Prostate gland (tissue), 2 donors: ENCODE measurements around the gene PODN.

Experiments used
- CTCF ChIP-seq, 4 experiments: fragments of 200-600 bp in 2 of 4; fragments of 450-650 bp in 2 of 4; sonication (generic) in 2 of 4; IDR thresholded peaks; 1 replicate in 3 of 4; 2 replicates in 1 of 4; pipeline ENCODE4 v1.5.1; 2016 to 2019; ENCODE audit warnings: antibody characterized with exemption in 4 of 4, mild to moderate bottlenecking in 2 of 4, moderate library complexity in 2 of 4
- POLR2A ChIP-seq: fragments of 450-650 bp; IDR thresholded peaks from one replicate; pipeline ENCODE4 v1.6.1; 2016; ENCODE audit warnings: antibody characterized with exemption, mild to moderate bottlenecking

DNA sequence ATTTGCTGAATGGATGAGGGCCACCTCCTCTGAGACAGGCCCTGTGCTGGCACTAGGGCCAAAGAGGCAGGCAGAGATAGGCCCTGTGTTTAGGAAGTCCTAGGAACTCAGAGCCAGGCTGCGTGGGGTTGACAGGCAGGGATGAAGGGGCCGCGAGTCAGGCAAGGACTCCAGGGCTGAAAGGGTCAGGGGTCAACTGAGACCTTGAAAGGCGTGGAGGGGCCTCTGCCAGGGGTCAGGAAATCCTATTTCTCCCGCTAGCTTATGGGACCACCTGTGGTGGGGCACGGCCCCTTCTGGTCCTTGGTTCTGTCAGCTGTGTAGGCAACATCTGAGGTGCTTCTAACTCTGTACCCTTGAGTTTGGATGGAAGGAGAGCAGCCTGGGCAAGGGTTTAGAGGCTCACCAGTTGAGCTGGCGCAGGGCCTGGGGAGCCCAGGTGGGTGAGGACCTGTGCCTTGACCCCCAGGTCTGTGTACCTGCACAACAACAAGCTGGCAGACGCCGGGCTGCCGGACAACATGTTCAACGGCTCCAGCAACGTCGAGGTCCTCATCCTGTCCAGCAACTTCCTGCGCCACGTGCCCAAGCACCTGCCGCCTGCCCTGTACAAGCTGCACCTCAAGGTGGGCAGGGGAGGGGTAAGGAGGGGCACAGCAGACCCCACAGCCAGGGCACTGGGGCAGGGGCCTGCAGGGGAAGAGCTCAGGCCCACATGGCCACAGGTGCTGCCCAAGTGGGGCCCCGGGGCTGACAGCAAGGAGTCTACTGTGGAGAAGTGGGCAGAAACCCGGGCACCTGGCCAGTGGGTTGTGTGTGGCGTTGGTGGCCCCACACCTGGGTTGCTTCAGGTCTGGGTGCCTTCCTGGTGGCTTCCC lies 14.9 kb downstream of the PODN start:
- no peak for TF ChIP-seq CTCF (IDR thresholded peaks at IDR 0.05)
- TF ChIP-seq POLR2A, result no peak
